NAMALWA (cell line): ENCODE data around the gene SS18L1.
"Not testable (repeated sequence)": the region's sequence is repeated elsewhere in the genome, so short reads cannot be mapped to it uniquely, and the experiment has no call there.

Experiments
- DNase-seq: peaks from one replicate; pipeline ENCODE4 v3.0.0-alpha.2; 2015; ENCODE audit warnings: low spot score

The SS18L1 gene, protein sequence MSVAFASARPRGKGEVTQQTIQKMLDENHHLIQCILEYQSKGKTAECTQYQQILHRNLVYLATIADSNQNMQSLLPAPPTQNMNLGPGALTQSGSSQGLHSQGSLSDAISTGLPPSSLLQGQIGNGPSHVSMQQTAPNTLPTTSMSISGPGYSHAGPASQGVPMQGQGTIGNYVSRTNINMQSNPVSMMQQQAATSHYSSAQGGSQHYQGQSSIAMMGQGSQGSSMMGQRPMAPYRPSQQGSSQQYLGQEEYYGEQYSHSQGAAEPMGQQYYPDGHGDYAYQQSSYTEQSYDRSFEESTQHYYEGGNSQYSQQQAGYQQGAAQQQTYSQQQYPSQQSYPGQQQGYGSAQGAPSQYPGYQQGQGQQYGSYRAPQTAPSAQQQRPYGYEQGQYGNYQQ

DNA sequence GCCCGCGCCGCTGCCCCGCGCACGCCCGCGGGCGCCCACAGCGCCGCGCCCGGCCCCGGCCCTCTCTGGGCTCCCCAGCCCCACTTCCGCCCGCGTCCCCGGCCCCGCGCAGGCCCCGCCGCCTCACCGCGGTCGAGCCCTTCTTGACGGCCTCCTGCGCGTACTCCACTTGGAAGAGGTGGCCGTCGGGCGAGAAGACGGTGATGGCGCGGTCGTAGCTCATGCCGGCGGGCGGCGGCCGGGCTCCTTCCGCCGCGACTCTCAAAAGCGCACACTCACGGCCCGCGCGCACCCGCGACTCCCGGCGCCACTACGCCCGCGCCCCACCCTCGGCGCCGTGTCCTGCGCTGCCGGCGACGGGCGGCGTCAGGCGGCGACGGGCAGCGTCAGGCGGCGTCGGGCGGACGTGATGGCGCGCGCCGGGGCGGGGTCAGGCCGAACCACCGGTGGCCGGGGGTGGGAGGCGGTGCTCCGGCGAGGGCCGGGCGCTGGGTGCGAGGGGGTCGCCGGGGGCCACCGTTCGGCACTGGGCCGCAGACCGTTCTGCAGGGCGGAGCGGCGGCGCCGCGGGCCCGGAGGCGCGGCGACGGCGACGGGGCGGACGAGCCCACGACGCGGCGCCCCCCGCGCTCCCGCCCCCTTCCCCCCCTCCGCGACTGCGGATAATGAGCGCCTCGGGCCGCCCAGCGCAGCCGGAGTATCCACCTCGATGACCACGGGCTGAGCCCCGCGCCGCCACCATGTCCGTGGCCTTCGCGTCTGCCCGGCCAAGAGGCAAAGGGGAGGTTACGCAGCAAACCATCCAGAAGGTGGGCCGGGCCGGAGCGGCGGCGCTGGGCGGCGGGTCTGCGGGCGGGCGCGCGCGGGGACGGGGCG is at the start of gene SS18L1, which contains the start of gene PSMA7:
Gene SS18L1 (plus strand): TSS at position 689 of the 876 bp plus-strand sequence. CDS start 52 bp downstream, at position 741.
Gene PSMA7 (minus strand): TSS at position 314 of the 876 bp plus-strand sequence. CDS start 91 bp downstream, at position 223.
- peak; percentile 84 for DNase-seq

GRCh38 chr20:62096421-62097380 is 46.9 kb upstream of the SS18L1 start:
- DNase-seq = no peak

DNA sequence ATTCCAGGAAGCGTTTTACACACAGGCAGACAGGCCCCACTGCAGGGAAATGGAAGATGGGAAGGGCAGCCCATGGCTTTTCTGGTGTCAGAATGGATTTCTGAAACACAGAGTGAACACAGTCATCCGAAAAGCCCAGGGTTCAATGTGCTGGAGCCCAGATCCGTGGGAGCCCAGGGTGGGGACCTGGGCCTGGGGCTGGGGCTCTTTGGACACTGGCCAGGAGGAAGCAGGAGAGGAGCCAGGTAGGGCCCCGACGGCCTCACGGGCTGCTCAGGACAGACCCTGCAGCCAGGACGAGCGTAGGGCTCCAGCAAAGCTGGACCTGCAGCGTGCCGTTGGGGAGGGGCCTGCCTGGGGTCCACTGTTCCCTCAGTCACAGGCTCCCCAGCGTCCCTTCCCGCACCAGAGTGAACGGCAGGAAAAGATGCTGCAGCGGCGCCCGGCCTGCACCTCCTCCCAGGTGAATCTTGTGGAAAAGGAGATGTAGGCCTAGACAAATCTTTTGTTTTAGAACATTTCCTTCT is 45.6 kb upstream of the SS18L1 start:
- no peak for DNase-seq

GRCh38 chr20:62101078-62101477 is 42.5 kb upstream of the SS18L1 start:
- no peak for DNase-seq

DNA sequence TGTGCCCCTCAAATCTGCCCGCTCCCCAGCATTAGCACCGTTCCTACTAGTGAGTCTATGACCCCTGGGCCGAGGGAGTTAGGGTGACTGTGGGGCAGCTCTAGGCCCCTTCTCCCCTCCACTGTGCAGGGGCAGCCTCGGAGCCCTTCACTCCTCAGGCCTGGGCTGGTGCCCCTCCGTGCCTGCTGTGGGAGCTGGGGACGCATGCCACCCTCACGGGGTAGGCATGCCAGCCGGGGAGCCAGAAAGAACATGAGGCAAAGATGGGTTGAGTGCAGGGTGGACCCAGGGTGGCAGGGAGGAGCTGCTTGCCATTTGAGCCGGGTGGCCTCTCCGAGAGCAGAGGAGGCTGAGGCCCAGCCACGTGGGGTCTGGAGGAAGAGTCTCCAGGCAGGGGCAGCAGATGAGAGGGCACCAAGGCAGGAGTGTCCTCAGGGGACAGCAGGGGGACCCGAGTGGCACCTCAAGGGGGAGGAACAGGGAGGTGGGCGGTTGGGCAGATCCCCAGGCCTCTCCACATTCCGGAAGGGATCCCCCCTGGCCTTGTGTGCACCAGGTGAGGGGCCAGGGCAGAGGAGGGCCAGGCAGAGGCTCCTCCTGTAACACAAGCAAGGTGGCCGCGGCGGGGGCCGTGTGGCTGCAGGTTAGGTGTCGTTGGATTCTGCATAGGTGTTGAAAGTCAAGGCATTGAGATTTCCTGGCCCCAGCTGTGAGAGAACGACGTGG is 39.9 kb upstream of the SS18L1 start:
- DNase-seq = no peak

DNA sequence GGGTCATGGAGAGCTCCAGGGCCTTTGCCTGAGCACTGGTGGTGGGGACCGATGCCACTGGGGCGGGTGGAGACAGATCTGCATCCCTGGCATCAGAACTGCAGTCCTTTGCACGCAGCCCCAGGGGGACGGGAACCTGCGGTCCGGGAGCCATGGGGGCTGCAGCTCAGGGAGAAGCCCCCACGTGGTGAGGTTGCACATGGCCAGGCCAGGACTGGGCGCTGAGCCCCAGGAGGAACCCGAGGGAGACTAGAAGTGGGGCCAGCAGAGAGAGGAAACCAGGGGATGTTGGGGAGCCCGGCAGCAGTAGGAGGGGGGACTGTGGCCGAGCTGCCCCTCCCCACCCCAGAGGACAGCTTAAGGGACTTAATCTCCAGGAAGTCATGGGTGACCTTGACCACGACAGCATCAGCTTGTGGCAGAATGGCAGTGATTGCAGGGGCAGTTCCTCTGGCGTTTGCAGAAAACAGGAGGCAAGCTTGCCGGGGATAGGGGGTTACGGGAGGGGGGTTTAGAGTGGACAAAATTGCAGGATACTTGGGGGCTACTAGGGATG is 39.3 kb upstream of the SS18L1 start:
- DNase-seq = no peak

DNA sequence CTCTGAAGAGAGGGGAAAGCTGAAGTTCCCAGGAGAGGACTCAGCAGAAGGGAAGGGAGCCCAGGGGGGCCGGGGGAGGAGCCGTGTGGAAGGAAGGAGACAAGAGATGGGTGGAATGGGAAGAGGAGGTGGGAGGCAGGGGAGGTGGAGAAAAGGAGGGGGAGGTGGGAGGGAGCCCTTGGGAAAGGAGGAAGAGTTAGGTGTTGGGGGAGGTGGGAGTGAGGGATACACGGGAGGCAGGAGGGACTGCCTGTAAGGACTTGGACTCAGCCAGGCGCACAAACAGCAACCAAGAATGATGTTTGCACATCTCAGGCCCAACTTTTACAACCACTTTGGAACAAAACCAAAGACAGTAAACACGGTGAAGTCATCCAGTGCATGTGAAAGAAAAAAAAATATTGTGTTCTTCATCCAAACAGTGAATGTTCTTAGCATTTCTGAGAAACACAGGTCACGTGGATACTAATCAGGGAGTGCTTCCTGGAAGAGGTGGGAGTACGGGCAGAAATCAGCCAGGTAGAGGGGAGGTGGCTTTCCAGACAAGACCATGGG is 38.7 kb upstream of the SS18L1 start:
- no peak for DNase-seq

DNA sequence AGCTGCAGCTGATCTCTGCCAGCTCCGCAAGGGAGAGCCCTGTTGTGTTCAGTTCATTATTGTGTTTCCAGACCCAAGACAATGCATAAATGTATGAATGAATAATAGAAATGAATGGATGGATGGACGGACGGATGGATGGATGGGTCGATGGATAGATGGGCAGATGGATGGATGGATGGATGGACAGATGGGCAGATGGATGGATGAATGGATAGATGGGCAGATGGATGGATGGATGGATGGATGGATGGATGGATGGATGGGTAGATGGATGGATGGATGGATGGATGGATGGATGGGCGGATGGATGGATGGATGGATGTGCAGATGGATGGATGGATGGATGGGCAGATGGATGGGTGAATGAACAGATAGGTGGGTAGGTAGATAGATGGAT is 38.0 kb upstream of the SS18L1 start:
- no peak for DNase-seq

GRCh38 chr20:62111148-62111547 is 32.4 kb upstream of the SS18L1 start:
- DNase-seq = no peak

GRCh38 chr20:62112368-62112767 is 31.2 kb upstream of the SS18L1 start:
- DNase-seq = no peak

DNA sequence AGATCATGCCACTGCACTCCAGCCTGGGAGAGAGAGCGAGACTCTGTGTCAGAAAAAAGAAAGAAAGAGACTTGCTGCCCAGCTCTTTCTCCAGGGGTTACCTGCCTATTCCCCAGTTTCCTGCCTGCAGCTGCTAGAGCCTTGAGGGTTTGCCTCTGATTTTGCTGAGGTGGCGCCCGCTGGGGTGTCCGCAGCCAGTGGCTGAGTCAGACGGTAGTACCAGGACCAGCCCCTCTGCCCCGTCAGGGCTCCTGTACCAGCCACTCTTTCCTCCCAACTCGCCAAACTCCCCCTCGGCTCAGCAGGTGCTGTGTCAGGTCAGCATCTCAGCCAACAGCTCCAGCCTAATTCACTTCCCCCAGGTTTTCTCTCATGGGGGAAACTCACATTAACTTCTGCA is 28.7 kb upstream of the SS18L1 start:
- no peak for DNase-seq

GRCh38 chr20:62115800-62116407 is 27.7 kb upstream of the SS18L1 start:
- DNase-seq = not testable (repeated sequence)

GRCh38 chr20:62116558-62117361 is 26.8 kb upstream of the SS18L1 start:
- DNase-seq = no peak

GRCh38 chr20:62117362-62117646 is 26.3 kb upstream of the SS18L1 start:
- no peak for DNase-seq

GRCh38 chr20:62117658-62118057 is 25.9 kb upstream of the SS18L1 start:
- no peak for DNase-seq

- DNase-seq = no peak
Observed at GRCh38 chr20:62118113-62119043, 25.2 kb upstream of the SS18L1 start.

DNA sequence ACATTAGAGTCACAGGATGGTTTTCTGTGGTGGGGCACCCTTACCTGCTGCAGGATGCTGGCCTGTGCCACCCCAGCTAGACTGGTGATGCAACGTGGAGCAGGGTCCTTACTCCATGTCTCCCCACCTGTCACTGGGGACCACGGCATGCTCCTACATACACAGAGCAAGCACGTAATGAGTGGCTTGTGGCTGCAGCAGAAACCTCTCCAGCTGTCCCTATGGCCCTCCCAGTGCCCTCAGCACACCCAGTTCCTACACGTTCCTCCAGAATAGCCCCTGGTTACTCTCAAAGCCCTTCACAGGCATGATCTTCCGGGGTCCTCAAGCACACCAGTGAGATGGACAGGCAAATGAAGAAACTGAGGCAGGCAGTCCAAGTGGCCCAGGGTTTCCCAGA is 24.5 kb upstream of the SS18L1 start:
- DNase-seq = no peak
